OCI-LY3 (cell line): ENCODE measurements around the gene HES6.

Experiments
- CTCF ChIP-seq: fragments of 200-600, 300-600 bp; sonication (generic); IDR thresholded peaks from 2 replicates; pipeline ENCODE4 v1.5.1; 2014; ENCODE audit warnings: antibody characterized with exemption, low read length, low read depth
- EZH2phosphoT487 ChIP-seq: fragments of 200-600 bp; shearing (Covaris generic); IDR thresholded peaks from 2 replicates; pipeline ENCODE4 v1.6.1; 2018; ENCODE audit warnings: antibody characterized with exemption, mixed run types, low read depth

- no peak for TF ChIP-seq CTCF
- TF ChIP-seq EZH2phosphoT487, result no peak
Observed at GRCh38 chr2:238242731-238243495, 3.1 kb upstream of the HES6 start.
